Hypothalamus (tissue), 51 donors: ENCODE data around the gene SNUPN.

Source experiments
- DNase-seq, 51 donors: peaks; one replicate each; lab custom pipeline; 2025; lab: John Stamatoyannopoulos, UW

SNUPN gene

GRCh38 chr15:75625542-75626347 lies at the start of gene SNUPN:
Gene SNUPN, minus strand, starts transcription at chr15:75625725. Its CDS starts 4,674 bp downstream, at chr15:75621051.
- DNase-seq: peak; percentile 57 to 95 (median 89)

GRCh38 chr15:75674366-75674765 lies 48.8 kb upstream of the SNUPN start:
- DNase-seq: no peak

GRCh38 chr15:75673426-75674235 lies 48.1 kb upstream of the SNUPN start:
- DNase-seq: peak in 1 of 51 donors; percentile 15

- peak in 15 of 51 donors; percentile 9 to 42 (median 24) for DNase-seq
These were observed 47.3 kb upstream of the SNUPN start for GRCh38 chr15:75672646-75673425.

- DNase-seq: no peak
These were observed 46.4 kb upstream of the SNUPN start for GRCh38 chr15:75671730-75672602.

- no peak for DNase-seq
These were observed 44.3 kb upstream of the SNUPN start for GRCh38 chr15:75669879-75670212.

GRCh38 chr15:75669191-75669878 lies 43.8 kb upstream of the SNUPN start:
- DNase-seq: no peak

GRCh38 chr15:75666823-75667501 lies 41.4 kb upstream of the SNUPN start:
- DNase-seq: no peak

GRCh38 chr15:75663931-75664421 lies 38.5 kb upstream of the SNUPN start:
- no peak for DNase-seq

- DNase-seq: no peak
These were observed 37.4 kb upstream of the SNUPN start for GRCh38 chr15:75662823-75663519.

GRCh38 chr15:75661756-75662140 lies 36.2 kb upstream of the SNUPN start:
- no peak for DNase-seq

GRCh38 chr15:75661100-75661755 lies 35.7 kb upstream of the SNUPN start:
- peak in 16 of 51 donors; percentile 19 to 62 (median 36) for DNase-seq

GRCh38 chr15:75659928-75660645 lies 34.6 kb upstream of the SNUPN start:
- DNase-seq: peak in 5 of 51 donors; percentile 12 to 20 (median 20)

GRCh38 chr15:75659141-75659771 lies 33.7 kb upstream of the SNUPN start:
- DNase-seq: no peak

GRCh38 chr15:75656813-75657212 lies 31.3 kb upstream of the SNUPN start:
- DNase-seq: no peak

- DNase-seq: no peak
These were observed 30.8 kb upstream of the SNUPN start for GRCh38 chr15:75656331-75656730.
